Gastroesophageal sphincter (tissue), 4 donors: ENCODE measurements around the gene TOMM7. TPM values are rescaled to one million over a fixed set of nuclear protein-coding genes. Genes with fewer than 3 reads are reported as not detected.

Experiments
- ATAC-seq: fragments of 150-250 bp; one replicate; pipeline ENCODE4 v1.9.1; 2016; ENCODE audit warnings: mild to moderate bottlenecking, moderate library complexity
- H3K27ac ChIP-seq, 4 donors: fragments of 200-600 bp; sonication (generic) in 3 of 4; 1 replicate in 3 of 4; 2 replicates in 1 of 4; pipeline ENCODE4 v1.5.1; 2016 to 2019
- H3K27me3 ChIP-seq: fragments of 200-600 bp; sonication (generic); one replicate; pipeline ENCODE4 v1.5.1; 2019
- H3K36me3 ChIP-seq, 2 donors: fragments of 200-600 bp; sonication (generic); one replicate each; pipeline ENCODE4 v1.5.1; 2019; ENCODE audit warnings: control low read depth in 1 of 2
- H3K4me1 ChIP-seq, 3 donors: fragments of 200-600 bp; sonication (generic); 1 replicate in 2 of 3; 2 replicates in 1 of 3; pipeline ENCODE4 v1.5.1; 2016 to 2019; ENCODE audit warnings: control low read depth in 2 of 3
- H3K4me3 ChIP-seq, 2 donors: fragments of 200-600 bp; sonication (generic); one replicate each; pipeline ENCODE4 v1.5.1; 2019; ENCODE audit warnings: mild to moderate bottlenecking in 1 of 2, moderate library complexity in 1 of 2
- H3K9me3 ChIP-seq, 3 donors: fragments of 200-600 bp; sonication (generic); one replicate each; pipeline ENCODE4 v1.5.1; 2017 to 2019; ENCODE audit warnings: control low read depth in 2 of 3
- CTCF ChIP-seq, 4 experiments: fragments of 200-600 bp in 2 of 4; fragments of 450-650 bp in 2 of 4; sonication (generic) in 1 of 4; IDR thresholded peaks; one replicate each; pipeline ENCODE4 v1.5.1; 2017 to 2019; ENCODE audit warnings: antibody characterized with exemption in 4 of 4, mild to moderate bottlenecking in 2 of 4, moderate library complexity in 2 of 4
- EP300 ChIP-seq: sonication (generic); formaldehyde crosslinking; IDR thresholded peaks from one replicate; pipeline ENCODE4 v1.6.1; 2017; ENCODE audit warnings: antibody characterized with exemption, mild to moderate bottlenecking
- POLR2A ChIP-seq, 2 donors: fragments of 450-650 bp; IDR thresholded peaks; one replicate each; pipeline ENCODE4 v1.6.1; 2017; ENCODE audit warnings: antibody characterized with exemption in 2 of 2, mild to moderate bottlenecking in 2 of 2, moderate library complexity in 1 of 2
- POLR2AphosphoS5 ChIP-seq: sonication (generic); formaldehyde crosslinking; IDR thresholded peaks from one replicate; pipeline ENCODE4 v1.6.1; 2017; ENCODE audit warnings: antibody characterized with exemption
- WGBS, 2 donors: methylation state at CpG; one replicate each; pipeline ENCODE4 v1.1.5; 2018; ENCODE audit warnings: low coverage in 1 of 2; 5-methylcytosine and 5-hydroxymethylcytosine counted together
- total RNA-seq, 4 donors: library from RNA; depleted of rRNA; stranded (reverse); fragments of >200 nt; gene quantifications; one replicate each; pipeline ENCODE4 v1.1.0, GENCODE V29; 2016

The TOMM7 gene
- total RNA-seq, 4 donors from 2014 or later, result 121 to 340 (median 231) TPM

DNA sequence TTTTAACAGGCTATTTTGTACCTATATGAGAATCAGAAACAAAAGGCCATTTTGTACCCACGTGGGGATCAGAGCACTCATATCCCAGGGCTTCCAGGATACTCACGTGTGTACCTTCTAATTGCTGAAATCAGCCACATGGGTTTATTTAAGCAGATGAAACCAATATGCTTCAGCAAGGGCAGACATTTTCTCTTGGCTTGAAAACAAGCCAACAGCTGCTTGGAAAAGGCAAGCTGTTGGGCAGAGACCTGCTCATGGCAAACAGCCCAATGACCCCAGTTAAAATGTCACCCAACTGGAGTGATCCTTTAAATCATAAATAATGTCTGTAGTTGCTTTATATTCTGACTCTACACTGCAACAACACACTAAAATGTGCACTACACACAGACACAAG is 26.5 kb upstream of the TOMM7 start:
- Histone ChIP-seq H3K27ac (no peak overlapping the region), H3K4me3 (no peak overlapping the region), H3K36me3 (no peaks in the 10 kb centered on the region), H3K27me3 (no peaks in the 10 kb centered on the region), H3K4me1 (peaks cover 0 to 18% (median 0%) of the 10 kb centered on the region in 3 donors), H3K9me3 (no peaks in the 10 kb centered on the region)
- no peak for ATAC-seq
- TF ChIP-seq CTCF (IDR thresholded peaks at IDR 0.05) (no peak), POLR2AphosphoS5 (peak; percentile 54), POLR2A (IDR thresholded peaks at IDR 0.05) (no peak)
- 7 to 17% methylated on average over 2 of the region's 2 CpGs for WGBS, 2 donors

DNA sequence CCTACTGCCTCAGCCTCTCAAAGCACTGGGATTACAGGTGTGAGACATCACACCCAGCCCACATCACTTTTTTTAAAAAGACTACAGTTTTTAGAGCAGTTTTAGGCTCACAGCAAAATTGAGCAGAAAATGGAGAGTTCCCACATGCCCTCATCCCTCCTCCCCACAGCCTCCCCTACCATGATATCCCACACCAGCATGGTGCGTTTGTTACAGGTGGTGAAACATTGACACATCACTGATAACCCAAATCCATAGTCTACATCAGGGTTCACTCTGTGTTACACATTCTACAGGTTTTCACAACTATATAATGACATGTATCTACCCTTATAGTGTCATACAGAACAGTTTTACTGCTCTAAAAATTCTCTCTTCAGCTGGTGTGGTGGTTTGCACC is 24.3 kb upstream of the TOMM7 start:
- H3K4me3 ChIP-seq, result no peak overlapping the region
- no peaks in the 10 kb centered on the region for H3K36me3 ChIP-seq
- peaks cover 0 to 30% (median 0%) of the 10 kb centered on the region in 3 donors for H3K4me1 ChIP-seq
- no peaks in the 10 kb centered on the region for H3K9me3 ChIP-seq
- ATAC-seq, result no peak
- H3K27me3 ChIP-seq, result no peaks in the 10 kb centered on the region
- 40 to 80% methylated on average over 1 of the region's 1 CpG for WGBS, 2 donors
- no peak for TF ChIP-seq POLR2A (IDR thresholded peaks at IDR 0.05)
- TF ChIP-seq POLR2AphosphoS5, result no peak
- no peak for TF ChIP-seq CTCF (IDR thresholded peaks at IDR 0.05)
- no peak for TF ChIP-seq EP300
- H3K27ac ChIP-seq, result no peak overlapping the region

- WGBS, 2 donors, result 90 to 97% methylated on average over 4 of the region's 4 CpGs
These were observed 22.7 kb upstream of the TOMM7 start for GRCh38 chr7:22845221-22845834.

GRCh38 chr7:22843681-22844309 is 21.1 kb upstream of the TOMM7 start:
- no peak for TF ChIP-seq POLR2A (IDR thresholded peaks at IDR 0.05)
- TF ChIP-seq POLR2AphosphoS5, result no peak
- ATAC-seq, result no peak
- WGBS, 2 donors, result 50 to 75% methylated on average over 3 to 4 of the region's 4 CpGs
- Histone ChIP-seq H3K36me3 (no peaks in the 10 kb centered on the region), H3K27ac (peak overlapping the region in 1 of 4 donors; percentile 77), H3K4me1 (peaks cover 0 to 23% (median 0%) of the 10 kb centered on the region in 3 donors), H3K4me3 (no peak overlapping the region), H3K27me3 (no peaks in the 10 kb centered on the region), H3K9me3 (no peaks in the 10 kb centered on the region)

More at GRCh38 chr7:22845221-22845834, 22.7 kb upstream of the TOMM7 start:
- H3K9me3 ChIP-seq, result no peaks in the 10 kb centered on the region
- peaks cover 0 to 32% (median 0%) of the 10 kb centered on the region in 3 donors for H3K4me1 ChIP-seq
- no peak overlapping the region for H3K4me3 ChIP-seq
- no peak for TF ChIP-seq EP300
- no peak for TF ChIP-seq CTCF (IDR thresholded peaks at IDR 0.05)
- TF ChIP-seq POLR2A (IDR thresholded peaks at IDR 0.05), result no peak
- no peak for TF ChIP-seq POLR2AphosphoS5
- no peak overlapping the region for H3K27ac ChIP-seq
- ATAC-seq, result no peak
- no peaks in the 10 kb centered on the region for H3K27me3 ChIP-seq
- H3K36me3 ChIP-seq, result no peaks in the 10 kb centered on the region

DNA sequence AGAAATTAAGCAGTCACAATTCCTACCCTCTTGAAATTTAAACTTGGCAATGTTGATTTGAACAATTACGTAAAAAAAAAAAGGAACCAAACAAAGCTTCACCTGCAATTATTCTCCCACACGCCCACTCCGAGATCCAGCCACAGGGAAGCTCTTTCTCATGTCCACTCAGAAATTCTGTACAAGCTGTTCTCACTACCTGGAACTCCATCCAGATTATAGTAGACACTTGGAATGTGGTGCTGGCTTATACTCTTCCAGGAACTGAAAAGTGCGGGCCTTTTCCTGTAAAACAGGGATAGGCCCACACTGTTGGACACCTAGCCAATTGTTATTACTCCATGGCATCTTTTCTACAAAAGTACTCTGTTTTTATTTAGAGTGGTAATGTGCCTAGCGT is 20.3 kb upstream of the TOMM7 start:
- 53 to 55% methylated on average over 4 to 5 of the region's 5 CpGs for WGBS, 2 donors
- no peaks in the 10 kb centered on the region for H3K27me3 ChIP-seq

More for the DNA sequence above, 20.3 kb upstream of the TOMM7 start:
- ATAC-seq, result peak; percentile 52
- no peak for TF ChIP-seq POLR2A (IDR thresholded peaks at IDR 0.05)
- TF ChIP-seq CTCF (IDR thresholded peaks at IDR 0.05), result no peak
- TF ChIP-seq POLR2AphosphoS5, result peak; percentile 82
- TF ChIP-seq EP300, result no peak
- Histone ChIP-seq H3K4me3 (no peak overlapping the region), H3K27ac (peak overlapping the region in 3 of 4 donors; percentile 73 to 77 (median 73)), H3K36me3 (no peaks in the 10 kb centered on the region), H3K9me3 (no peaks in the 10 kb centered on the region), H3K4me1 (peaks cover 0 to 23% (median 0%) of the 10 kb centered on the region in 3 donors)
